Uterus (tissue), 2 donors: ENCODE measurements around the gene CCSER2.

Source experiments
- CTCF ChIP-seq, 4 experiments: fragments of 200-600 bp in 2 of 4; fragments of 450-650 bp in 2 of 4; sonication (generic) in 2 of 4; IDR thresholded peaks; one replicate each; pipeline ENCODE4 v1.5.1; 2016 to 2019; ENCODE audit warnings: antibody characterized with exemption in 4 of 4, mild to moderate bottlenecking in 2 of 4, moderate library complexity in 1 of 4
- POLR2A ChIP-seq, 2 donors: fragments of 450-650 bp; IDR thresholded peaks; one replicate each; pipeline ENCODE4 v1.6.1; 2016; ENCODE audit warnings: antibody characterized with exemption in 2 of 2, mild to moderate bottlenecking in 1 of 2, moderate library complexity in 1 of 2

GRCh38 chr10:84563355-84563754, 235.0 kb downstream of the CCSER2 start:
- no peak for TF ChIP-seq CTCF (IDR thresholded peaks at IDR 0.05)
- no peak for TF ChIP-seq POLR2A (IDR thresholded peaks at IDR 0.05)
